OCI-LY3 (cell line): ENCODE data around the gene STK33.

Experiments used
- EZH2phosphoT487 ChIP-seq: fragments of 200-600 bp; shearing (Covaris generic); IDR thresholded peaks from 2 replicates; pipeline ENCODE4 v1.6.1; 2018; ENCODE audit warnings: antibody characterized with exemption, mixed run types, low read depth
- TF ChIP-seq, protein P1 (sequence below): fragments of 200-600, 300-600 bp; sonication (generic); IDR thresholded peaks from 2 replicates; pipeline ENCODE4 v1.5.1; 2014; ENCODE audit warnings: antibody characterized with exemption, low read length, low read depth

DNA sequence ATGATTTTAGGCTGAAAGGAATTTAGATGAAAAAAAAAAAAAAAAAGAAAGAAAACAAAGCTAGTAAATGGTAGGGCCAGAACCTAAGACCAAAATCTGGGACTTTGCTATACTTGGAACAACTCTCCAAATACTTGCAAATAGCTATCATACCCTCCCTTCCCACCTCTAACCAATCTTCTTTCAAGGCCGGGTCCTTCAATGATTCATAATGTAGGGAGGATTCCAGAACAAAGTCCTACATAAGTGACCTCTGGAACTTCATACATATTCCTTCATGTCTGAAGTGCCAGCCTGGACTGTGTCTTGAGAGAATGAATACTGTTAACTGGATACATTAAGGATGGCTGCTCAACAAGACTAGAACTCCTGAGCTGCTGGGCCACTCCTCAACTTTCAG, 9.9 kb downstream of the STK33 start:
- TF ChIP-seq, protein P1, sequence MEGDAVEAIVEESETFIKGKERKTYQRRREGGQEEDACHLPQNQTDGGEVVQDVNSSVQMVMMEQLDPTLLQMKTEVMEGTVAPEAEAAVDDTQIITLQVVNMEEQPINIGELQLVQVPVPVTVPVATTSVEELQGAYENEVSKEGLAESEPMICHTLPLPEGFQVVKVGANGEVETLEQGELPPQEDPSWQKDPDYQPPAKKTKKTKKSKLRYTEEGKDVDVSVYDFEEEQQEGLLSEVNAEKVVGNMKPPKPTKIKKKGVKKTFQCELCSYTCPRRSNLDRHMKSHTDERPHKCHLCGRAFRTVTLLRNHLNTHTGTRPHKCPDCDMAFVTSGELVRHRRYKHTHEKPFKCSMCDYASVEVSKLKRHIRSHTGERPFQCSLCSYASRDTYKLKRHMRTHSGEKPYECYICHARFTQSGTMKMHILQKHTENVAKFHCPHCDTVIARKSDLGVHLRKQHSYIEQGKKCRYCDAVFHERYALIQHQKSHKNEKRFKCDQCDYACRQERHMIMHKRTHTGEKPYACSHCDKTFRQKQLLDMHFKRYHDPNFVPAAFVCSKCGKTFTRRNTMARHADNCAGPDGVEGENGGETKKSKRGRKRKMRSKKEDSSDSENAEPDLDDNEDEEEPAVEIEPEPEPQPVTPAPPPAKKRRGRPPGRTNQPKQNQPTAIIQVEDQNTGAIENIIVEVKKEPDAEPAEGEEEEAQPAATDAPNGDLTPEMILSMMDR: no peak
- TF ChIP-seq EZH2phosphoT487: no peak
